ENCODE data around the gene INSYN2B. TPM values are rescaled to one million over a fixed set of nuclear protein-coding genes. Genes with fewer than 3 reads are reported as not detected.

The INSYN2B gene
- total RNA-seq, 1 experiment from 2014 or later, result 1.5 TPM

DNA sequence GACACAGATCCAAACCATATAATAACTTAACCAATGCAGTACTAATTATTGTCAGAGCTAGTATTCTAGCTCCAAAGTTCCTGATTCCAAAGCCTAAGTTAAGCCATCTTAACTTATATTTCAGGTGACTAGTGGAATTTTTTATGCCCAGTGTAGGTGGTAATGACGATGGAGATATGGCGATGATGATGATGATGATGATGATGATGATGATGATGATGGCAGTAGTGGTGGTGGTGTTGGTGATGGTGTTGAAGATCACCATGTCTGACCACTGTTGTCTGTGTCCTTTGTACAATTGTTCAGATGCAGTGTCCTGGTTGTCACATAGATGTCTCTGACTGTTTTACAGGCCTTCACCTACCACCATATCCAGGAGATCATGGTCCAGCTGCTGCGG is 139.9 kb downstream of the INSYN2B start:
- ATAC-seq (no peak), DNase-seq (no peak)
- no peaks in the 10 kb centered on the region for H3K4me1 ChIP-seq (ENCODE audit: insufficient read depth, low read length)
- POLR2A ChIA-PET (ENCODE audit: unreplicated experiment), result no interaction called here
- intact Hi-C loops (cut with micrococcal nuclease), result no loop called here
- H3F3A ChIP-seq (ENCODE audit: low read length, unreplicated experiment), result no peaks in the 10 kb centered on the region
- H3K4me3 ChIP-seq (ENCODE audit: low read length), result no peak overlapping the region
- H4K20me1 ChIP-seq (ENCODE audit: low read length), result no peaks in the 10 kb centered on the region
- no peaks in the 10 kb centered on the region for H3K79me2 ChIP-seq (ENCODE audit: low read length)
- H3K27ac ChIP-seq (ENCODE audit: low read length), result no peak overlapping the region
- H3K27me3 ChIP-seq (ENCODE audit: low read length), result no peaks in the 10 kb centered on the region
- no peak overlapping the region for H3K9ac ChIP-seq (ENCODE audit: low read length)
- BruUV-seq (replicated peaks), result no TSS peak
- H3K9me3 ChIP-seq (ENCODE audit: low read length), result no peaks in the 10 kb centered on the region
- no peaks in the 10 kb centered on the region for H3K9me2 ChIP-seq (replicated peaks; ENCODE audit: low read length)
- TF ChIP-seq, protein P1, sequence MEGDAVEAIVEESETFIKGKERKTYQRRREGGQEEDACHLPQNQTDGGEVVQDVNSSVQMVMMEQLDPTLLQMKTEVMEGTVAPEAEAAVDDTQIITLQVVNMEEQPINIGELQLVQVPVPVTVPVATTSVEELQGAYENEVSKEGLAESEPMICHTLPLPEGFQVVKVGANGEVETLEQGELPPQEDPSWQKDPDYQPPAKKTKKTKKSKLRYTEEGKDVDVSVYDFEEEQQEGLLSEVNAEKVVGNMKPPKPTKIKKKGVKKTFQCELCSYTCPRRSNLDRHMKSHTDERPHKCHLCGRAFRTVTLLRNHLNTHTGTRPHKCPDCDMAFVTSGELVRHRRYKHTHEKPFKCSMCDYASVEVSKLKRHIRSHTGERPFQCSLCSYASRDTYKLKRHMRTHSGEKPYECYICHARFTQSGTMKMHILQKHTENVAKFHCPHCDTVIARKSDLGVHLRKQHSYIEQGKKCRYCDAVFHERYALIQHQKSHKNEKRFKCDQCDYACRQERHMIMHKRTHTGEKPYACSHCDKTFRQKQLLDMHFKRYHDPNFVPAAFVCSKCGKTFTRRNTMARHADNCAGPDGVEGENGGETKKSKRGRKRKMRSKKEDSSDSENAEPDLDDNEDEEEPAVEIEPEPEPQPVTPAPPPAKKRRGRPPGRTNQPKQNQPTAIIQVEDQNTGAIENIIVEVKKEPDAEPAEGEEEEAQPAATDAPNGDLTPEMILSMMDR (conservative IDR thresholded peaks at IDR 0.05; ENCODE audit: low read depth, low read length), result no peak
- TF ChIP-seq EZH2 (IDR thresholded peaks at IDR 0.05; ENCODE audit: low read length, unreplicated experiment) (no peak), EZH2phosphoT487 (IDR thresholded peaks at IDR 0.05; ENCODE audit: borderline replicate concordance, low read length) (no peak)
- no peaks in the 10 kb centered on the region for H3K36me3 ChIP-seq (ENCODE audit: low read depth, low read length)
- no peak overlapping the region for H3K4me2 ChIP-seq (ENCODE audit: low read length)
- no peak overlapping the region for H2AFZ ChIP-seq (ENCODE audit: low read length)
- CTCF ChIA-PET, result no interaction called here

DNA sequence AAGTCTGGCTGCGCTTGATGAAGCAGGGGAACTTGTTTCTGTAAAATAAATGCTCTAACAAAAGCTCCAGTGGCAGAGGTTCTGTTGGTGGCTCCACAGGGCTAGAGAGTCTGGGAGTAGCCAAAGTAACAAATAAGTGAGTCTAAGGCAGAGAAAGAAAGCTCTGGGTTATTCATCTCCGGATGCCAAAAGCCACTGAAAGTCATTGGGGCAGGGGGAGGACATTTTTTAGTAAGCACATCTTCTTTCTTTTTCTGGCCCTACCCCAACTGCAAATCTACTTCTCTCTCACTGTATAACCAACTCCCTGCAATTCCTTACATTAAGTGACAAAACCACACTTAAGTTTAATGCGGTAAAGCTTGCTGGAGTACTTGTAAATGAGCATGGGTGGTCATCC is 141.6 kb downstream of the INSYN2B start:
- Histone ChIP-seq H2AFZ (ENCODE audit: low read length) (no peak overlapping the region), H3K4me2 (ENCODE audit: low read length) (no peak overlapping the region), H3K4me3 (ENCODE audit: low read length) (no peak overlapping the region), H3K79me2 (ENCODE audit: low read length) (no peaks in the 10 kb centered on the region), H3K27me3 (ENCODE audit: low read length) (no peaks in the 10 kb centered on the region), H4K20me1 (ENCODE audit: low read length) (no peaks in the 10 kb centered on the region), H3K9ac (ENCODE audit: low read length) (no peak overlapping the region), H3K9me2 (replicated peaks; ENCODE audit: low read length) (no peaks in the 10 kb centered on the region), H3K9me3 (ENCODE audit: low read length) (no peaks in the 10 kb centered on the region), H3K36me3 (ENCODE audit: low read depth, low read length) (no peaks in the 10 kb centered on the region), H3K4me1 (ENCODE audit: insufficient read depth, low read length) (no peaks in the 10 kb centered on the region), H3F3A (ENCODE audit: low read length, unreplicated experiment) (no peaks in the 10 kb centered on the region), H3K27ac (ENCODE audit: low read length) (no peak overlapping the region)
- ATAC-seq (no peak), DNase-seq (no peak)
- TF ChIP-seq, protein P1 (conservative IDR thresholded peaks at IDR 0.05; ENCODE audit: low read depth, low read length), result no peak
- TF ChIP-seq EZH2phosphoT487 (IDR thresholded peaks at IDR 0.05; ENCODE audit: borderline replicate concordance, low read length), result no peak
- TF ChIP-seq EZH2 (IDR thresholded peaks at IDR 0.05; ENCODE audit: low read length, unreplicated experiment), result no peak
- BruUV-seq (replicated peaks), result no TSS peak
- CTCF ChIA-PET, result no interaction called here
- POLR2A ChIA-PET (ENCODE audit: unreplicated experiment), result no interaction called here
- intact Hi-C loops (cut with micrococcal nuclease), result no loop called here

DNA sequence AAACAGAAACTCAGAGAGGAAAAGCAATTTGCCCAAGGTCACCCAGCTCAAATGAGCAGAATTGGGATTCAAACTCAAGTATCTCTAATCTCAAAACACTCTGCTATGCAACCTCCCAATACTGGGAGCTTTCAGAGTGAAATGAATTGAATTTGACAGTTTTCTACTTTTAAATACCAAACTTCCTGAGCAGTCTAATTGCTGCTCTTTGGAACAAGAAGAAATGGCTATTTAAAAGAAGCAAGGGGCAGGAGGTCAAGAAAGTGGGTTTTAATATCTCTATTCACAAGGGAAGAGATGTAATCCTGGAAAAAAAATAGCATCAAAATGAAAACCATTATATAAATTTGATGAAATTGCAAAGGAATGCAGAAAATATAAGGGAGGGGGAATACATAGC is 142.6 kb downstream of the INSYN2B start:
- CTCF ChIA-PET, result no interaction called here

More for the DNA sequence above, 142.6 kb downstream of the INSYN2B start:
- ATAC-seq (no peak), DNase-seq (no peak)
- Histone ChIP-seq H3K9ac (ENCODE audit: low read length) (no peak overlapping the region), H3K4me2 (ENCODE audit: low read length) (no peak overlapping the region), H3F3A (ENCODE audit: low read length, unreplicated experiment) (no peaks in the 10 kb centered on the region), H3K9me3 (ENCODE audit: low read length) (no peaks in the 10 kb centered on the region), H3K27ac (ENCODE audit: low read length) (no peak overlapping the region), H3K36me3 (ENCODE audit: low read depth, low read length) (no peaks in the 10 kb centered on the region), H3K79me2 (ENCODE audit: low read length) (no peaks in the 10 kb centered on the region), H2AFZ (ENCODE audit: low read length) (no peak overlapping the region), H3K4me1 (ENCODE audit: insufficient read depth, low read length) (no peaks in the 10 kb centered on the region), H3K4me3 (ENCODE audit: low read length) (no peak overlapping the region), H3K27me3 (ENCODE audit: low read length) (no peaks in the 10 kb centered on the region), H4K20me1 (ENCODE audit: low read length) (no peaks in the 10 kb centered on the region), H3K9me2 (replicated peaks; ENCODE audit: low read length) (no peaks in the 10 kb centered on the region)
- BruUV-seq (replicated peaks), result no TSS peak
- TF ChIP-seq, protein P1 (conservative IDR thresholded peaks at IDR 0.05; ENCODE audit: low read depth, low read length), result no peak
- TF ChIP-seq EZH2 (IDR thresholded peaks at IDR 0.05; ENCODE audit: low read length, unreplicated experiment), result no peak
- no peak for TF ChIP-seq EZH2phosphoT487 (IDR thresholded peaks at IDR 0.05; ENCODE audit: borderline replicate concordance, low read length)
- POLR2A ChIA-PET (ENCODE audit: unreplicated experiment), result no interaction called here
- intact Hi-C loops (cut with micrococcal nuclease), result no loop called here
